ENCODE data around the gene TMEM269.

TMEM269 gene

DNA sequence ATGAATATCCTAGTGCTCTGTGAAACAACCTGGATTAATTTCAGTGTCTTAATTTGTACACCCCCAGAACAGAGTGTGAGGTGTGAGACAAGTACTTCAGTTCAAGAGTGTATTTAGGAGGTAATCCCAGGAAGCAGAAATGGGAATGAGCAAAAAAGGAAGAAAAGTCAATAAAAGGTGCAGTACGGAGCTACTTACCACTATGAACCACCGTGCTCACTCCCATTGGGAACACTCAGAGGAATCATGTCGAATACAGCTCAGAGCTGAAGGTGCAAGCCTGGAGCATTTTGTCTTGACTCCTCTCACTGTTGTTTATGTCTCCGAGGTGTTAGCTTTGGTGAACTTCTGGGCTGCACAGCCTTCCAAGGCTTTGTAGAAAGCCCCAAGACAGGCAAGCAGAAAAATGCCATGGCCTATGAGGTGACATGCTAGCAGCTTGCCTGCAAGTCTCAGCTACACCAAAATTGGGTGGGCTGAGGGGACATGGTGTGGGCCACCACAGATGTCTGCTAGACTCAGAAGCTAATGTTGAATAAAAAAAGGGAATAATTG lies 39.8 kb downstream of the TMEM269 start:
- DNase-seq = no peak

- no peak for DNase-seq
Observed at GRCh38 chr1:42825036-42825851, 40.5 kb downstream of the TMEM269 start.

DNA sequence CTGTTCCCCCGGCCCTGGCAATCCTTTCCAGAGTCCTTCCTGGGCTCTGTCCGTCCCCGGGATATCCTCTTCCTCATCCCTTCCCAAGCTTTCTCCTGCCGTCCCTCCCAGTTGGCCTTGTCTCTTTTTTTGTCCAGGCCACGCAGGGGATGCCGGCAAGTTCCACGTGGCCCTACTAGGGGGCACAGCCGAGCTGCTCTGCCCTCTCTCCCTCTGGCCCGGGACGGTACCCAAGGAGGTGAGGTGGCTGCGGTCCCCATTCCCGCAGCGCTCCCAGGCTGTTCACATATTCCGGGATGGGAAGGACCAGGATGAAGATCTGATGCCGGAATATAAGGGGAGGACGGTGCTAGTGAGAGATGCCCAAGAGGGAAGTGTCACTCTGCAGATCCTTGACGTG lies 45.8 kb downstream of the TMEM269 start:
- no peak for DNase-seq

DNA sequence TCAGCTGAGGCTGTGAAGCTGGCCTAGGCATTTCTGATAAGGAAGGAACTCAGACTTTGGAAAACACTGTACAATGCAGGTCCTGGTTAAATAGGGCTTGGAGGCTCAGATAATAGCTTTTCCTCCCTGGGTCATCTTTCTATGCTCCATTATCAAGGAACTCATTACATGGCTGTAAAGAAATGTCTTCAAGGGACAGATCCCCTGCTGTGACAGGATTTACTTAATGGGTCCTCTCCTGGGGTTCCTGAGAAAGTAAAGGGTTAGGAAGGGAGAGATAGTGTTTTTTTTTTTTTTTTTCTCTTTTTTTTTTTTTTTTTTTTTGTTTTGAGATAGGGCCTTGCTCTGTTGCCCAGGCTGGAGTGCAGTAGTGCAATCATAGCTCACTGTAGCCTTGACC lies 46.5 kb downstream of the TMEM269 start:
- DNase-seq = no peak

DNA sequence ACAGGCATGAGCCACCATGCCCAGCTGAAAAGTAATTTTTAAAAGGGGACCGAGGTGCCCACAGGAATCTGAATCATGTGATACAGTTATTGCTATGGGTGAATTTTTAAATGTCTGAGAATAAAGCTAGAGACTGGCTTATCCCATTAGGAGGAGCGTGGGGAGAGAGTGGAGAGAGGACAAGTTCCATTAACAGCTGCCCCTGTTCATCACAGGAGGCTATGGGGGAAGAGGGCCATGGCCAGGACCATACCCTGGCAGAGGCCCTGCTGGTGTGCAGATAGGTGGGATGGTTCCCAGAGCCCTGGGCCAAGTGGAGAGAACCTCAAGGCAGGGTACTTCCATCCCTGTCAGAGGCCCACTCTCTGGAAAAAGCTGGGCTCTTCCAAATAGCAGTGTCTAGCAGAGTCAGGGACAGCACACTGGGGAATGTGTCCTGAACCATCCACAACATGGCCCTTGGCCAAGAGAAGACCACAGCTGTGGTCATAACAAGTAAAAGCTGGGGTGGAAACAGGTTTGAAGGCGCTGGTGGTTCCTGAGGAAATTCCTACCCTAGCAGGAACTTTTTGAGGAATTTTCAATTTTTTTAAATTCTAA lies 48.0 kb downstream of the TMEM269 start:
- no peak for DNase-seq

- peak; percentile 3 to 17 for DNase-seq
Observed at GRCh38 chr1:42833981-42834380, 49.2 kb downstream of the TMEM269 start.

GRCh38 chr1:42834803-42835202 lies 50.0 kb downstream of the TMEM269 start:
- no peak for DNase-seq

- DNase-seq = no peak
Observed at GRCh38 chr1:42835422-42835821, 50.6 kb downstream of the TMEM269 start.

GRCh38 chr1:42837709-42838108 lies 52.9 kb downstream of the TMEM269 start:
- peak; percentile 36 to 54 for DNase-seq

DNA sequence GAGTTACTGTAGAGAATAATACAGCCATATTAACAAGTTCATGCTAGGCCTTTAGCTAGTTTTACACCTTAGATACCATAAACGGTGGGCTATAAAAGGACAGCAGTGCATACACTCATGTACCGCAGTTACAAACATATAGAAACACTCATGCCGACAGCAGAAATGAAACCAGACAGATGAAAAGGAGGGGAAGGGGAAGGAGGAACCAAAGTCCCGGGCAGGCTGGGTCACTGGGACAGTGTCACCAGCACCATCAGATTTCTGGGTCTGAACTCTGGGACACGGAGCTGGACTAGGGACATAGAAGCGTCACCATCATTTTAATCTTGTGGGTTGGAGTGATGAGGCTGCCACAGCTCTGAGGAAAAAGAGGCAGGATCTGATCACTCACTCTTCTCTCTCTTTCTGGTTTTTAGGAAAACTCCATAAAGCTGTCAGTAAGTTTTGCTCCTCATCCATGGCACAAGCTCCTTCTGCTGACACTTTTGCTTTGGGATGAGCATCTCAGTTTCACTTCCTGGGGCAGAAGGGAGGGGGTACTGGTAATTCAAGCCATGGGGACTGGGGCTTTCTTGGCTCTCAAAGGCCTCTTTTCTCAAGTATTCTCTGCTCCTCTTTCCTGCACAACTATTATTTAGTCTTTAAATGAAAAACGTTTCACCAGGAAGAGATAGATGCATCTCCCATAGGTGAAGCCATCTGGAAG lies 53.8 kb downstream of the TMEM269 start:
- DNase-seq = peak; percentile 26 to 44

GRCh38 chr1:42841010-42841409 lies 56.2 kb downstream of the TMEM269 start:
- no peak for DNase-seq

DNA sequence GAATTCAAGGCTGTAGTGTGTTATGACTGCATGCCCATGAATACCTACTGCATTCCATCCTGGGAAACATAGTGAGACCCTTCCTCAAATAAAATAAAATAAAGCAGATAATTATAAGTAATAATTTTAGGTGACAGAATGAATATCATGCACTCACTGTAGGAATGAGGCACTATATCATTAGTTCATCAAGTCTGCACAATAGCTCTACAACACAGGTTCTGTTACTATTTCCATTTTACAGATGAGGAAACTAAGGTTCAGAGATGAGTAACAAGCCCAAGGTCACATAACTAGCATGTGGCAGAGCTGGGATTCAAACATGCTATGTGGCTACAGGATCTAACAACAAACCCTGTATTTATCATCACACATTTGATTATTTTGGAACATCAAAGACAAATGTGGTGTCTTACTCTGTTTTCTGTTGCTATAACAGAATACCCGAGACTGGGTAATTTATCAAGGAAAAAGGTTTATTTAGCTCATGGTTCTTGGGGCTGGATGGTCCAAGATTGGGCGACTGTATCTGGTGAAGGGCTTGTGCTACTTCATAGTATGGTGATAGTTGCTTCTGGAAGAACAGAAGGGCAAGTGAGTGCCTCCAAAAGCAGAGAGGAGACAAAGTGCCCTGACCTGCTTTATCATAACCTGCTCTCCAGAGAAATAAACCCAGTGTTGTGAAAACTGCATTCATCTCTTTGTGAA lies 56.8 kb downstream of the TMEM269 start:
- DNase-seq = no peak

- DNase-seq = peak; percentile 60 to 72
Observed at GRCh38 chr1:42844592-42845140, 59.9 kb downstream of the TMEM269 start.

GRCh38 chr1:42845193-42845592 lies 60.4 kb downstream of the TMEM269 start:
- DNase-seq = no peak

DNA sequence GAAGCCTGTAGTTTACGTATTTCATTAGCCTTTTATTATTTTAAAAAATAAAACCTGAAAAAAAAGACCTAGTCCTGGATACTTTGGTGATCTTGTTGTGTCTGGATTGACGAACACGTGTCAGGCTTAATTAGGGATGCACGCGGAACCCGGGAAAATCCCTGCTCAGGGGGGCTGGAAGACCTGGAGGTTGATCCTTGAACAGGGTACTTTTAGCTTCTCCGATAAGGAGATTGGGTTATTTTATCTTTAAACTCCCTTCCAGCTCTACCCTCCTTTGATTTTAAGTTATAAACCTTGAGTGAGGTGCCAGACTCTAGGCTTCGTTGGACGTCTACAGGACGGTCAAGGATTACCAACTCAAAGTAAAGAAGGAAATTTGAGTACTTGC lies 61.1 kb downstream of the TMEM269 start:
- no peak for DNase-seq

DNA sequence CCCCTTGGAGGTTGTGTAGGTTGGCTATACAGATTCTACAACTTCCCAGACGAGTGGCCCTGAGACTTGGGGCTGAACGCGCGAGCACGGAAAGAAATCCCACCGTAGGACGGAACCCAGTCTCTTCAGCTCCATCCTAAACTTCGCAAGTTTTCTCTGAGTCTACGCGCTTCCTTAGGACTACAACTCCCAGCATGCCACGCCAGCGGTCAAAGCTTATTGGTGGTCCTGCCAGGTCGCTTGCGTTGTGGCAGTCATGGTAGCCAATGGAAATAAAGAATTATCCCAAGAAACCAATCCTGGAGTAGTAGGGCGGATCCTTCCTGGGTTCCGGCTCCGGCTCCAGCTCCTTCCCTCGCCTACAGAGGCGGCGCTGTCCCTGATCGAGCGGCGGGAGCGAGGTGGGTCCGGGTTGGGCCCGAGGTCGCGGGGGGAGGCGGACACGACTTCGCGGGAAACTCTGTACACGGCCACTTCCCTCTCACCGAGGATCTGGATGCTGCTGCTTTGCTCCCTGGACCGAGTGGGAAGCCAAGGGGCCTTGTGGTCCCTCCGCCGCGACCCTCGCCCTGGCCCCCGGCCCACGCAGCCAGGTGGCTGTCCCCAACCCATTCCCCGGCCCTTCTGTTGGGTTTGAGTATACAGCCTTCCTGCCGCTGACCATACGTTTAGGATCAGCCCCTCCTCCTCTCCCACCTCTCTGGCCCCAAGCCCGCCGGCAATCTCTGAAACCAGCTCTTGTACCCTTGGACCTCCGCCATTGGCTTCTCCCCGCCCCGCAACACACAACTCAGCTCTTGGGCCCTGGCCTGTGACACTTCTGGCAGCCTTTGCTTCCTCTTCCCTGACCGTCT lies 61.7 kb downstream of the TMEM269 start, which contains the start of gene ZNF691:
Gene ZNF691, plus strand, starts transcription at position 357 of the 854 bp plus-strand sequence. CDS start 3,046 bp downstream, outside the sequence.
- peak; percentile 97 to 98 for DNase-seq

DNA sequence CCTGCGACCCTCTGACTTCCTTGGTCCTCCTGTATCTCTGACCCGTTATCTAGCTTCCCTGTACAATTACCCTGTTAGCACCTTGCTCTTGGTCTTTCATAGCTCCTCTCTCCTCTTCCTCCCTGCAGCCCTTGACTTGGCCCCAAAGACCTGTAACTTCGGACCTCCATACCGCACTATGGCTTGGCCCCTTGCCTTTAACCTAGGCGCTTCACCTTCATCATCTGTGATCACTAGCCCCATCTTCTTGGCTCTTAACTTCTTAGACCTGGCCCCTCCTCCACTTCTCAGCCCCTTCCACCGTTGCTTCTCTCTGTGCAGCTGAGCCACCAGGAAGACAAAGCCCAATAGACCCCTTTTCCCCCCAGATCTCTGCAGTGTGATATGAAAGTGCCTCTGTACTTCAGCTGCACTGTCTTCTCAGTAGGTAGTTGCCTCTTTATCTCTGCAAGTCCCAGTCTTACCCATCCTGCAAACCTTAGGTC lies 62.4 kb downstream of the TMEM269 start:
- DNase-seq = no peak

DNA sequence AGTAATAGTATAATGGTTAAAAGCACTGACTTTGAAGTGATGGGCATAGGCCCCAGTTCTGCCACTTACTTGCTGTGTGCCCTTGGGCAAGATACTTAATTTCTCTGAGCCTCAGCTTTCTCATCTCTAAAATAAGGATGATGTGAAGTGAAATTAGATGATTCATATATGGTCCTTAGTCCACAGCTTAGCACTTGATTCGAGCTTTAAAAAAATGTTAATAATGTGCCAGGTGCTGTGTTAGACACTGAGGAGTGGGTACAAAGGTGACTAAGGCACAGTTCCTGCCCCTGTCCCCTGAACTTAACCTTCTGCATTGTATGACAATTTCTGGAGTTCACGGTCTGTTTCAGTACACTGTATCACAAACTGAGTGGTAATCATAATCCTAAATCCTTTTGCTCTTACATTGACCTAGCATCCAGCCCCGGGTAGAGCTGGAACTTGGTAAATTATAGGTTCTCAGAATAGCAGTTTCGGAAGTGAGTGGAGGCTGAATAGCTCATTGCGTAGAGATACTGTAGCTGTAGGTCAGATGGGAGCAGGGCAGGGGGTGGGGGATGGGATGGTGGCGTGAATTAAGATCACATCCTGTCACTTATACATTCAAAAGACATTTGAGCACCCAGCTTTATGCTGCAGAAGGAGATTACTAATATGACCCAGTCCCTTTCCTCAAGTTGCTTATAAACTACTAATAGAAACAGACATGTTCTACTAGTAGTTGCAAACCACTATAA lies 63.1 kb downstream of the TMEM269 start:
- DNase-seq = no peak

DNA sequence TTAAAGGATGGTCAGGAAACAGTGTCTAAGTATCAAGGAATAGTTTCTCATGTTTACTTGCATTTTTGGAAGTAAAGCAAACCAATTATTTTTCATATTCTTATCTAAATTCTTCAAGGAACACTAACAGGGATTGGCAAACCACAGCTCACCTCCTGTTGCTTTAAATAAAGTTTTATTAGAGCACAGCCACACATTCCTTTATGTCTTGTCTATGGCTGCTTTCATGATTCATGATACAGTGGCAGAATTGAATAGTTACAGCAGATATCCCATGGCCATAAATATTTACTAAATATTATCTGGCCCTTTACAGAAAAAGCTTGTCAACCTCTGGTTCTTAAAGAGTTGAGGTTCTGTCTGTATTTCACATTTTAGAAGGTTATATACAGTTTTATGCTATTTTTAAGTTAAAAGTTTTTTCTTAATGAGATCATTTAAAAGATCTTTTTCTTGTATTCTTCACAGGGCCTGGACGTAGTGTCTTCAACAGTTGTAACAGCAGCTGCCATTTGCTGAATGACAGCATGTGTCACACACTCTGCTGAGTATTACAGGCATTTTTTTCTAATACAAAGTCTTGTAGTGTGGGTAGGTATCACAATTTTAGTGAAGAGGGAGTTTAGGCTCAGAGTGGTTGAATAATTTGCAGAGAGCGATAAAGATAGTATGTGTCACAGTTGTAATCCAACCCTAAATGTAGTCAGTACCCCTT lies 64.2 kb downstream of the TMEM269 start:
- DNase-seq = no peak

DNA sequence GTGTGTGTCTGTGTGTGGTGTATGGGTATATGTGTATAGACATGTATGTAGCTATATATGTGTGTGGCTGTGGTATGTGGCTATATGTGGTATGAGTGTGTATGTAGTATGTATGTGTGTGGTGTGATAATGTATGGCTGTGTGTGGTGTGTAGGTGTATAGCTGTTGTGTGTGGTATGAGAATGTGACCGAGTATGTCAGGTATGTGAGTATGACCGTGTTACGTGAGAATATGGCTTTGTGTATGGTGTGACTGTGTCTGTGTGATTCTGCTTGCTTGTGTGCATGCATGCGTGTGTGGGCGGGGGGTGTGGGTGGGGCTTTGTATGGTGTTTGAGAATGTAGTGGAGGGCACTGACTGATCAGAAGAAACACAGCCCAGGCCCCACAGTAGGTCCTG lies 65.2 kb downstream of the TMEM269 start:
- no peak for DNase-seq
